Heart right ventricle (tissue), 16 donors: Measurements from ENCODE around the gene FAHD1. TPM values are rescaled to one million over a fixed set of nuclear protein-coding genes. Genes with fewer than 3 reads are reported as not detected.

Source experiments
- ATAC-seq, 8 donors: fragments of 200-7000 bp; cut with Tn5 transposase; one replicate each; pipeline ENCODE4 v1.9.1; 2020; ENCODE audit warnings: mild to moderate bottlenecking in 8 of 8, moderate library complexity in 8 of 8, moderate number of reproducible peaks in 1 of 8
- DNase-seq, 2 donors: peaks; one replicate each; pipeline ENCODE4 v3.0.0-alpha.2; 2020
- H3K27ac ChIP-seq, 10 donors: fragments of 200-600 bp; sonication (generic) in 2 of 10; one replicate each; pipeline versions ENCODE4 v1.5.0 to v1.8.0; 2020 to 2022; ENCODE audit warnings: mild to moderate bottlenecking in 3 of 10
- H3K27me3 ChIP-seq, 7 donors: fragments of 200-600 bp; one replicate each; pipeline ENCODE4 v1.8.0; 2021 to 2022; ENCODE audit warnings: mild to moderate bottlenecking in 2 of 7
- H3K36me3 ChIP-seq, 9 donors: fragments of 200-600 bp; sonication (generic) in 1 of 9; one replicate each; pipeline versions ENCODE4 v1.5.0 to v1.8.0; 2020 to 2022; ENCODE audit warnings: mild to moderate bottlenecking in 2 of 9
- H3K4me1 ChIP-seq, 9 donors: fragments of 200-600 bp; sonication (generic) in 1 of 9; one replicate each; pipeline versions ENCODE4 v1.5.0 to v1.8.0; 2020 to 2022; ENCODE audit warnings: mild to moderate bottlenecking in 4 of 9
- H3K4me3 ChIP-seq, 10 donors: fragments of 200-600 bp; sonication (generic) in 2 of 10; one replicate each; pipeline versions ENCODE4 v1.5.0 to v1.8.0; 2020 to 2022; ENCODE audit warnings: mild to moderate bottlenecking in 7 of 10, moderate library complexity in 2 of 10
- H3K9me3 ChIP-seq, 11 donors: fragments of 200-600 bp in 10 of 11; sonication (generic) in 2 of 11; one replicate each; pipeline versions ENCODE4 v1.5.0 to v1.8.0; 2013 to 2022; ENCODE audit warnings: mild to moderate bottlenecking in 2 of 11, control low read depth in 1 of 11, moderate library complexity in 1 of 11
- CTCF ChIP-seq, 9 donors: fragments of 200-600 bp; sonication (generic) in 2 of 9; IDR thresholded peaks; one replicate each; pipeline versions ENCODE4 v1.5.0 to v1.8.0; 2021 to 2022; ENCODE audit warnings: antibody characterized with exemption in 9 of 9, mild to moderate bottlenecking in 5 of 9, moderate library complexity in 1 of 9
- WGBS, 2 donors: extraction: QIAGEN DNeasy Blood & Tissue Kit; methylation state at CpG; one replicate each; pipeline ENCODE4 v1.1.7; 2013; ENCODE audit warnings: inconsistent platforms in 1 of 2; 5-methylcytosine and 5-hydroxymethylcytosine counted together
- intact Hi-C, 10 donors: fragments of 100-400 bp; cut with DNase I; formaldehyde crosslinking; loops; one replicate each; pipeline versions ENCODE4 v1.11.1 to v1.14.2; 2022
- polyA plus RNA-seq, 2 donors: library from polyadenylated mRNA; stranded (reverse); fragments of 200-250 nt; gene quantifications; one replicate each; pipeline ENCODE4 v1.2.3, GENCODE V29; 2013
- total RNA-seq, 10 donors: library from RNA; stranded (reverse); fragmentation: NEBNext Ultra II Directional in 3 of 10; extraction: Animal tissue kit (Norgen Biotek cat#: 25700) in 3 of 10; gene quantifications; one replicate each; pipeline versions ENCODE4 v1.2.1 to v1.2.4, GENCODE V29; 2021 to 2023
- donor health status: Arrhythmogenic right ventricular cardiomyopathy.
- donor health status: ischemic (EF 13 %, LVEDD 7.1; RV severe dilation, severe dysfunction).
- donor health status: healthy with polysubstance abuse.
- donor health status: DM: no; HTN: yes; CAD: no.
- donor health status: DM: no; HTN: no; CAD: no.
- donor health status: ischemic (EF 25% LVEDD 6.9; RV normal size, moderate dysfunction).
- donor health status: ischemic (EF 25% LVEDD 5.7; RV mildly dilated, moderate dysfunction).
- donor health status: healthy.
- donor health status: DM: yes; HTN: yes; CAD: no.
- donor health status: Ischemic cardiomyopathy.
- donor health status: ischemic (EF 35%, LVEDD 5.7; RV mildly dilated, moderate dysfunction).
- donor health status: nonischemic (EF 11% LVEDD 7.7; RV severe dilation, severe dysfunction).
- donor health status: DM: yes; HTN: yes; CAD: no.
- donor health status: PGD.
- donor health status: ischemic (EF 29% LVEDD 5.4; RV normal size, mild dysfunction).
- donor health status: nonischemic (EF 23%, LVEDD 6.1; RV moderate dilation, normal function).

FAHD1 gene
- total and polyA plus RNA-seq, 12 donors = 16.2 to 47.6 (median 31.5) TPM

GRCh38 chr16:1788095-1788707 is 38.8 kb upstream of the FAHD1 start:
- H3K4me3 ChIP-seq = no peak overlapping the region
- 89 to 90% methylated on average over 36 to 38 of the region's 38 CpGs for WGBS, 2 donors
- no peak for ATAC-seq
- no peak overlapping the region for H3K27ac ChIP-seq
- H3K27me3 ChIP-seq = no peaks in the 10 kb centered on the region
- intact Hi-C loops = no loop called here
- peak; percentile 3 to 14 for DNase-seq
- no peaks in the 10 kb centered on the region for H3K9me3 ChIP-seq
- TF ChIP-seq CTCF (IDR thresholded peaks at IDR 0.05) = no peak
- H3K4me1 ChIP-seq = peaks cover 4 to 32% (median 15%) of the 10 kb centered on the region in 9 donors
- peaks cover 0 to 63% (median 12%) of the 10 kb centered on the region in 9 donors for H3K36me3 ChIP-seq

- Histone ChIP-seq H3K36me3 (peaks cover 0 to 63% (median 12%) of the 10 kb centered on the region in 9 donors), H3K9me3 (no peaks in the 10 kb centered on the region), H3K4me1 (peaks cover 4 to 27% (median 15%) of the 10 kb centered on the region in 9 donors), H3K27ac (no peak overlapping the region), H3K4me3 (no peak overlapping the region), H3K27me3 (no peaks in the 10 kb centered on the region)
- intact Hi-C loops = no loop called here
- 62 to 69% methylated on average over 18 to 19 of the region's 19 CpGs for WGBS, 2 donors
- ATAC-seq (no peak), DNase-seq (peak; percentile 7 to 10)
- TF ChIP-seq CTCF (IDR thresholded peaks at IDR 0.05) = no peak
Measured at GRCh38 chr16:1788708-1789100, 38.3 kb upstream of the FAHD1 start.

GRCh38 chr16:1789643-1790045 is 37.4 kb upstream of the FAHD1 start:
- H3K36me3 ChIP-seq = peaks cover 0 to 63% (median 12%) of the 10 kb centered on the region in 9 donors
- 90 to 92% methylated on average over 25 of the region's 25 CpGs for WGBS, 2 donors
- no peak overlapping the region for H3K27ac ChIP-seq

GRCh38 chr16:1790261-1790610 is 36.8 kb upstream of the FAHD1 start:
- peaks cover 0 to 12% (median 2%) of the 10 kb centered on the region in 9 donors for H3K4me1 ChIP-seq
- intact Hi-C loops = loop anchor here in 1 of 10 donors (10.0 kb wide), 1 partner anchor 55 kb away; no protein-coding TSS in a partner anchor
- H3K27ac ChIP-seq = no peak overlapping the region
- H3K4me3 ChIP-seq = no peak overlapping the region
- TF ChIP-seq CTCF (IDR thresholded peaks at IDR 0.05) = no peak
- no peak for ATAC-seq
- peaks cover 0 to 63% (median 12%) of the 10 kb centered on the region in 9 donors for H3K36me3 ChIP-seq
- 94% methylated on average over 15 of the region's 15 CpGs for WGBS, 2 donors
- no peaks in the 10 kb centered on the region for H3K27me3 ChIP-seq
- no peaks in the 10 kb centered on the region for H3K9me3 ChIP-seq
- no peak for DNase-seq

More at GRCh38 chr16:1789643-1790045, 37.4 kb upstream of the FAHD1 start:
- Histone ChIP-seq H3K27me3 (no peaks in the 10 kb centered on the region), H3K9me3 (no peaks in the 10 kb centered on the region), H3K4me3 (no peak overlapping the region), H3K4me1 (peaks cover 0 to 18% (median 8%) of the 10 kb centered on the region in 9 donors)
- no peak for ATAC-seq
- TF ChIP-seq CTCF (IDR thresholded peaks at IDR 0.05) = no peak
- intact Hi-C loops = loop anchor here in 1 of 10 donors (10.0 kb wide), 1 partner anchor 55 kb away; no protein-coding TSS in a partner anchor
- DNase-seq = peak in 1 of 2 donors; percentile 13
